GM12873 (cell line): ENCODE data around the gene DDOST.

Experiments
- CTCF ChIP-seq: IDR thresholded peaks from 2 replicates; pipeline ENCODE4 v1.5.1; 2012; ENCODE audit warnings: low read depth, mild to moderate bottlenecking, moderate library complexity, low read length, control low read depth; ENCODE audit not compliant: insufficient read depth; ENCODE audit errors: missing control alignments

DDOST gene

DNA sequence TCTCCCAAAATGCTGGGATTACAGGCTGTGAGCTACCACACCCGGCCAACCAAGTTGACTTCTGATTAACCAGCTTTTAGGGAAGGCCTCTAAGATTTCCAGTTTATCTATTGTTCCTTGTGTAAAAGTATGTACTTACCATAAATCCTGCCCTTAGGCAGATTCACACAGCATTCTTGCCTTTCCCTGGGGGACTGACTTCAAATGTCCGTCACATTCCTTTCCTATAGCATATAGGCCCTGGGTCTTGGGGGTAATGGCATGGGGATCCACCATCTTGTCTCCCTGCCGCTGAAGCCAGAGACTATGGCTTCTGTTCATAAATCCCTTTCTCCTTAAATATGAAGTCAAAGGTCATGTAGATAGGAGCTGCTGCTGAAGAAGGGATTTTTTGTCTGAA lies 28.8 kb downstream of the DDOST start:
- no peak for TF ChIP-seq CTCF

GRCh38 chr1:20630729-20631128 lies 30.4 kb downstream of the DDOST start:
- TF ChIP-seq CTCF = no peak

- TF ChIP-seq CTCF = no peak
Observed at GRCh38 chr1:20626524-20626923, 34.6 kb downstream of the DDOST start.

- TF ChIP-seq CTCF = no peak
Observed at GRCh38 chr1:20626098-20626427, 35.1 kb downstream of the DDOST start.

- no peak for TF ChIP-seq CTCF
Observed at GRCh38 chr1:20625176-20626097, 35.7 kb downstream of the DDOST start.

- no peak for TF ChIP-seq CTCF
Observed at GRCh38 chr1:20624709-20625108, 36.5 kb downstream of the DDOST start.

DNA sequence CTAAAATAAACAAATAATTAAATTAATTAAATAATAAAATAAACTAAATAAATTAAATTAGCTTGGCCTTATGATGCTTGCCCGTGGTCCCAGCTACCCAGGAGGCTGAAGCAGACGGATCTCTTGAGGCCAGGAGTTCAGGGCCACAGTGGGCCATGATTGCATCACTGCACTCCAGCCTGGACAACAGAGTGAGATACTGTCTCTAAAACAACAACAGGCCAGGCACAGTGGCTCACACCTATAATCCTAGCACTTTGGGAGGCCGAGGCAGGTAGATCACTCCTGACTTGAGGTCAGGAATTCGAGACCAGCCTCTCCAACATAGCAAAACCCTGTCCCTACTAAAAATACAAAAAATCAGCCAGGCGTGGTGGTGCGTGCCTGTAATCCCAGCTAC lies 40.2 kb downstream of the DDOST start:
- no peak for TF ChIP-seq CTCF

GRCh38 chr1:20619999-20620398 lies 41.2 kb downstream of the DDOST start:
- TF ChIP-seq CTCF = no peak
